A549 (cell line): ENCODE data around the gene RASA3. TPM values are rescaled to one million over a fixed set of nuclear protein-coding genes. Genes with fewer than 3 reads are reported as not detected.
A peak's percentile ranks its signal among the peaks of the same experiment; 100 is the strongest.

Source experiments
- ATAC-seq, 2 experiments: fragments of 200-7000 bp in 1 of 2; fragments of >200 bp in 1 of 2; cut with Nextera tagmentation in 1 of 2; cut with Tn5 transposase in 1 of 2; 3 replicates each; pipeline versions ENCODE4 v1.8.0 to v1.9.1; 2018 to 2020; ENCODE audit warnings: mild to moderate bottlenecking in 1 of 2, moderate library complexity in 1 of 2
- CTCF ChIA-PET: fragments of 300-600 bp; sonication (Branson Sonifier 250); formaldehyde crosslinking; extraction: SDS; loops from one replicate; lab custom pipeline; 2021; ENCODE audit warnings: antibody characterized with exemption, inconsistent platforms; lab: Yijun Ruan, JAX
- POLR2A ChIA-PET: fragments of 350-600 bp; formaldehyde crosslinking; extraction: SDS; loops from one replicate; lab custom pipeline; 2021; ENCODE audit warnings: antibody characterized with exemption, inconsistent platforms; lab: Yijun Ruan, JAX
- DNase-seq, 2 experiments: peaks; one replicate each; pipeline versions ENCODE4 v3.0.0 to v3.0.0-alpha.2; 2011 to 2016; ENCODE audit warnings: low read depth in 1 of 2, low spot score in 1 of 2
- FAIRE-seq: peaks from 2 replicates; lab custom pipeline; 2011; peaks lifted over from hg19 to GRCh38; lab: Jason Lieb, UNC
- H3K27ac ChIP-seq, 2 experiments: fragments of >200 bp; sonication (Bioruptor Twin); formaldehyde crosslinking; 3 replicates each; pipeline ENCODE4 v1.5.1; 2016 to 2017
- H3K4me1 ChIP-seq: fragments of >200 bp; sonication (Bioruptor Twin); formaldehyde crosslinking; 3 replicates; pipeline ENCODE4 v1.6.1; 2016
- H3K4me2 ChIP-seq: fragments of >200 bp; sonication (Bioruptor Twin); formaldehyde crosslinking; 3 replicates; pipeline ENCODE4 v1.6.1; 2016
- H3K4me3 ChIP-seq: fragments of >200 bp; sonication (Bioruptor Twin); formaldehyde crosslinking; 3 replicates; pipeline ENCODE4 v1.5.1; 2016
- H3K9me3 ChIP-seq: fragments of >200 bp; sonication (Bioruptor Twin); formaldehyde crosslinking; 3 replicates; pipeline ENCODE4 v1.6.1; 2016
- BHLHE40 ChIP-seq: IDR thresholded peaks from 2 replicates; pipeline ENCODE4 v1.6.1; 2012; ENCODE audit warnings: low read depth, low read length, inconsistent platforms
- CHD2 ChIP-seq: fragments of 150-350 bp; IDR thresholded peaks from 2 replicates; pipeline ENCODE4 v1.6.1; 2014; ENCODE audit warnings: low read length; ENCODE audit not compliant: partially characterized antibody
- ESRRA ChIP-seq: fragments of 150-350 bp; IDR thresholded peaks from 2 replicates; pipeline ENCODE4 v1.6.1; 2014; ENCODE audit warnings: mild to moderate bottlenecking, low read length, borderline replicate concordance
- FOSB ChIP-seq: fragments of 250-450 bp; sonication (Bioruptor Pico); IDR thresholded peaks from 2 replicates; pipeline ENCODE4 v1.5.0; 2020; ENCODE audit warnings: mild to moderate bottlenecking, moderate library complexity
- GATA3 ChIP-seq: IDR thresholded peaks from 2 replicates; pipeline ENCODE4 v1.6.1; 2012; ENCODE audit warnings: borderline replicate concordance
- HEYL ChIP-seq: fragments of 250-450 bp; sonication (Bioruptor Pico); IDR thresholded peaks from 2 replicates; pipeline ENCODE4 v1.8.0; 2021; ENCODE audit warnings: mild to moderate bottlenecking, moderate library complexity
- HOXB5 ChIP-seq: fragments of 250-450 bp; sonication (Bioruptor Pico); IDR thresholded peaks from 2 replicates; pipeline ENCODE4 v1.5.0; 2020; ENCODE audit warnings: mild to moderate bottlenecking, moderate library complexity
- JUNB ChIP-seq: fragments of >200 bp; sonication (Bioruptor Twin); formaldehyde crosslinking; IDR thresholded peaks from 2 replicates; pipeline ENCODE4 v1.6.1; 2016
- KDM1A ChIP-seq: fragments of 200-600 bp; sonication (generic); IDR thresholded peaks from 2 replicates; pipeline ENCODE4 v1.6.1; 2016; ENCODE audit warnings: low read depth, mild to moderate bottlenecking
- KDM5A ChIP-seq: fragments of 200-600 bp; sonication (generic); IDR thresholded peaks from 2 replicates; pipeline ENCODE4 v1.6.1; 2016; ENCODE audit warnings: antibody characterized with exemption, mild to moderate bottlenecking
- MAZ ChIP-seq: fragments of 150-350 bp; IDR thresholded peaks from 2 replicates; pipeline ENCODE4 v1.6.1; 2014; ENCODE audit warnings: antibody characterized with exemption, low read depth, low read length, borderline replicate concordance
- MYC ChIP-seq: IDR thresholded peaks from 2 replicates; pipeline ENCODE4 v1.6.1; 2012; ENCODE audit warnings: mild to moderate bottlenecking, inconsistent platforms, low read length, improper control_type of control experiment, borderline replicate concordance
- NFE2L2 ChIP-seq: fragments of 150-350 bp; conservative IDR thresholded peaks from 2 replicates; pipeline ENCODE4 v1.6.1; 2014; ENCODE audit warnings: low read length
- PHF8 ChIP-seq: fragments of 200-600 bp; sonication (generic); IDR thresholded peaks from 2 replicates; pipeline ENCODE4 v1.6.1; 2016; ENCODE audit warnings: low read depth, mild to moderate bottlenecking, antibody characterized with exemption, moderate library complexity, borderline replicate concordance
- RAD21 ChIP-seq, 2 experiments: fragments of >200 bp in 1 of 2; sonication (Bioruptor Twin) in 1 of 2; formaldehyde crosslinking in 1 of 2; IDR thresholded peaks in 1 of 2; conservative IDR thresholded peaks in 1 of 2; 2 replicates in 1 of 2; 3 replicates in 1 of 2; pipeline ENCODE4 v1.6.1; 2012 to 2018; ENCODE audit warnings: inconsistent platforms in 1 of 2
- RARB ChIP-seq: fragments of 250-450 bp; sonication (Bioruptor Pico); IDR thresholded peaks from 2 replicates; pipeline ENCODE4 v1.8.0; 2021; ENCODE audit warnings: mild to moderate bottlenecking, moderate library complexity
- SMC3 ChIP-seq: fragments of >200 bp; sonication (Bioruptor Twin); formaldehyde crosslinking; IDR thresholded peaks from 3 replicates; pipeline ENCODE4 v1.6.1; 2018; ENCODE audit warnings: inconsistent platforms
- TP53 ChIP-seq: fragments of 250-450 bp; sonication (Bioruptor Pico); IDR thresholded peaks from 2 replicates; pipeline ENCODE4 v1.5.0; 2021; ENCODE audit warnings: mild to moderate bottlenecking, moderate library complexity
- ZNF302 ChIP-seq: fragments of 250-450 bp; sonication (Bioruptor Pico); IDR thresholded peaks from 2 replicates; pipeline ENCODE4 v1.9.0; 2021; ENCODE audit warnings: inconsistent platforms, mild to moderate bottlenecking, moderate library complexity
- WGBS: methylation state at CpG from one replicate; pipeline ENCODE4 v1.1.6; 2017; ENCODE audit errors: missing lambda C conversion rate; 5-methylcytosine and 5-hydroxymethylcytosine counted together
- polyA plus RNA-seq, 4 experiments: library from polyadenylated mRNA; depleted of rRNA in 3 of 4; stranded (reverse); fragments of >200 nt; fragmentation: RNase III in 1 of 4; extraction: RNeasy Plus Mini Kit Qiagen cat#74134 plus additional on column Dnase treatment in 1 of 4; gene quantifications; 2 replicates in 3 of 4; 3 replicates in 1 of 4; pipeline ENCODE4 v1.2.3, GENCODE V29; 2011 to 2017
- TF ChIP-seq, protein P1 (sequence below): fragments of 250-450 bp; sonication (Bioruptor Pico); IDR thresholded peaks from 2 replicates; pipeline ENCODE4 v1.5.0; 2021; ENCODE audit warnings: mild to moderate bottlenecking, moderate library complexity, borderline replicate concordance
- TF ChIP-seq, protein P2 (sequence below): IDR thresholded peaks from 2 replicates; pipeline ENCODE4 v1.6.1; 2012; ENCODE audit warnings: low read depth, borderline replicate concordance
- TF ChIP-seq, protein P3 (sequence below): fragments of >200 bp; sonication (Bioruptor Twin); formaldehyde crosslinking; IDR thresholded peaks from 3 replicates; pipeline ENCODE4 v1.5.1; 2016

RASA3 gene
- polyA plus RNA-seq, 2 of the 4 experiments (the other 2 are of a cell fraction), result 4.3 to 7.6 TPM

DNA sequence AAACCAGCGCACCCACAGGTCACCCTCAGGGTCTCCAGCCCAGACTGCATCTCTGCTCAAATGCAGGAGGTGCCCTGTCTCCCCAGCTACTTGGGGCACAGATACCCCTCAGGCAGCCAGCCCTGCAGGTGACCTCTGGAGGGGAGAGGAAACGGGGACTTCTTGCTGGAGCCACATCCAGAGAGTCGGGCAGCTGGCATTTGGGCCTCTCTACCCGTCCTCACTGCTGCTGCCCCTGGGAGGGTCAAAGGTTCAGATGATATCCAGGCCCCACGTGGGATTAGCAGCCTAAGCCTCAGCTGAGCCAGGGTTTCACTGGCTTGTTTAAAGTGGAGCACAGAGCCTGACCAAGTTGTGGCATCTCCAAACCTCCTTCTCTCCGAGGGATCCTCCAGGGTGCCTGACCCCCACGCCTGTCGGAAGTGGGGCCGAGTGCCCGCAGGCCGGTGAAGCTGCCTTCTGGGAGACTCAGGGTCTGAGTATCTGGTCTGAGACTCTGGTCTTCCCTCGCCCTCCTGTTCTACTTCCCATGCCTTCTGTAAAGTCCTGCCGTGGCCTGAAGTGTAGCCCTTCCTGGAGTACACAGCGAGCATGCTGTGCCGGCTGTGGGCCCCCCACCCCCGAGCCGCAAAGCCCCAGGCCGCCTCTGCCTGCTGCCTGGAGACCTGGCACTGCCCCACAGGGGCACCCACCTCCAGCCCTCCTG, 2.1 kb downstream of the RASA3 start:
- H3K4me2 ChIP-seq, result peak overlapping the region; percentile 90; the same call in 2 of the 3 replicates
- TF ChIP-seq ESRRA, result no peak
- no peak for TF ChIP-seq HOXB5 (CRISPR knock-in tag)
- no peak for TF ChIP-seq KDM5A
- TF ChIP-seq BHLHE40, result no peak
- no peak for TF ChIP-seq MAZ
- TF ChIP-seq PHF8, result no peak
- no peak for TF ChIP-seq CHD2
- no peak for TF ChIP-seq RARB (CRISPR knock-in tag)
- 0 out of 3 replicates have a peak, but pooled peaks cover 6% of the 10 kb centered on the region for H3K4me1 ChIP-seq
- ATAC-seq (no peak), DNase-seq (no peak), FAIRE-seq (no peak)
- ChIA-PET POLR2A (interaction anchor here (1.1 kb wide), 1 partner anchor 65 kb away, joined by 5 read pairs; no protein-coding TSS in a partner anchor), CTCF (interaction anchor here (1.1 kb wide), 1 partner anchor 14 kb away, joined by 4 read pairs; no protein-coding TSS in a partner anchor)
- H3K27ac ChIP-seq, result peak overlapping the region in 1 of 2 experiments; percentile 88; a peak in 3 of 6 replicates
- H3K4me3 ChIP-seq, result no peak overlapping the region
- 80% methylated on average over 15 of the region's 18 CpGs for WGBS
- H3K9me3 ChIP-seq, result no peaks in the 10 kb centered on the region

DNA sequence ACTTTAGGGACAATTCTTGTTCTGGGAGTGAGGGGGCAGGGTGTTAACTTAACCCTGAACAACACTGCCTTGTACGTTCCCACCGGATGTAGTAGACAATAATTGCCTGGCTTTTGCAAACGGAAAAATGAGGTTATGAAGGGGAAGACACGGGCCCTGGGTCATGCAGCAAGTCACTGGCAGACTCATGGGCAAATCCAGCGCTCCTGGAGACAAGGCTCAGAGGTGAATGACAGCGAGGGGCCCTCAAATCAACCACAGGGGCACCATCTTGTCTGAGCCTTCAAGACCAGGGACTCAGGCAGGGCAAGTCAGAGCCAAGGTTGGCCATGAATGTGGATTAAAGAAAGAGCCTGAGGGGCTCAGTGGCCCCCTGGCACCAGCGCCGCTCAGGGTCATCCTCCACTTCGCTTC, 2.8 kb downstream of the RASA3 start:
- FAIRE-seq (no peak), ATAC-seq (no peak), DNase-seq (no peak)
- H3K27ac ChIP-seq, result no peak overlapping the region
- H3K4me1 ChIP-seq, result 0 out of 3 replicates have a peak, but pooled peaks cover 6% of the 10 kb centered on the region
- WGBS, result 94% methylated on average over 8 of the region's 9 CpGs
- no peak overlapping the region for H3K4me3 ChIP-seq
- no peaks in the 10 kb centered on the region for H3K9me3 ChIP-seq
- ChIA-PET POLR2A (no interaction called here), CTCF (interaction anchor here (1.8 kb wide), 1 partner anchor 64 kb away, joined by 5 read pairs; no protein-coding TSS in a partner anchor)
- TF ChIP-seq KDM1A (no peak), RAD21 (conservative IDR thresholded peaks at IDR 0.05 in 1 of 2, IDR thresholded peaks at IDR 0.05 in 1 of 2) (no peak), PHF8 (no peak), MYC (no peak), HEYL (CRISPR knock-in tag) (no peak), GATA3 (no peak), NFE2L2 (no peak), TP53 (CRISPR knock-in tag) (no peak), JUNB (no peak), ZNF302 (CRISPR knock-in tag) (no peak), HOXB5 (CRISPR knock-in tag) (no peak), FOSB (CRISPR knock-in tag) (no peak), SMC3 (no peak)
- TF ChIP-seq, protein P1, sequence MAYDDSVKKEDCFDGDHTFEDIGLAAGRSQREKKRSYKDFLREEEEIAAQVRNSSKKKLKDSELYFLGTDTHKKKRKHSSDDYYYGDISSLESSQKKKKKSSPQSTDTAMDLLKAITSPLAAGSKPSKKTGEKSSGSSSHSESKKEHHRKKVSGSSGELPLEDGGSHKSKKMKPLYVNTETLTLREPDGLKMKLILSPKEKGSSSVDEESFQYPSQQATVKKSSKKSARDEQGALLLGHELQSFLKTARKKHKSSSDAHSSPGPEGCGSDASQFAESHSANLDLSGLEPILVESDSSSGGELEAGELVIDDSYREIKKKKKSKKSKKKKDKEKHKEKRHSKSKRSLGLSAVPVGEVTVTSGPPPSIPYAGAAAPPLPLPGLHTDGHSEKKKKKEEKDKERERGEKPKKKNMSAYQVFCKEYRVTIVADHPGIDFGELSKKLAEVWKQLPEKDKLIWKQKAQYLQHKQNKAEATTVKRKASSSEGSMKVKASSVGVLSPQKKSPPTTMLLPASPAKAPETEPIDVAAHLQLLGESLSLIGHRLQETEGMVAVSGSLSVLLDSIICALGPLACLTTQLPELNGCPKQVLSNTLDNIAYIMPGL (CRISPR knock-in tag), result no peak
- TF ChIP-seq, protein P2, sequence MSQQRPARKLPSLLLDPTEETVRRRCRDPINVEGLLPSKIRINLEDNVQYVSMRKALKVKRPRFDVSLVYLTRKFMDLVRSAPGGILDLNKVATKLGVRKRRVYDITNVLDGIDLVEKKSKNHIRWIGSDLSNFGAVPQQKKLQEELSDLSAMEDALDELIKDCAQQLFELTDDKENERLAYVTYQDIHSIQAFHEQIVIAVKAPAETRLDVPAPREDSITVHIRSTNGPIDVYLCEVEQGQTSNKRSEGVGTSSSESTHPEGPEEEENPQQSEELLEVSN, result no peak
- TF ChIP-seq, protein P3, sequence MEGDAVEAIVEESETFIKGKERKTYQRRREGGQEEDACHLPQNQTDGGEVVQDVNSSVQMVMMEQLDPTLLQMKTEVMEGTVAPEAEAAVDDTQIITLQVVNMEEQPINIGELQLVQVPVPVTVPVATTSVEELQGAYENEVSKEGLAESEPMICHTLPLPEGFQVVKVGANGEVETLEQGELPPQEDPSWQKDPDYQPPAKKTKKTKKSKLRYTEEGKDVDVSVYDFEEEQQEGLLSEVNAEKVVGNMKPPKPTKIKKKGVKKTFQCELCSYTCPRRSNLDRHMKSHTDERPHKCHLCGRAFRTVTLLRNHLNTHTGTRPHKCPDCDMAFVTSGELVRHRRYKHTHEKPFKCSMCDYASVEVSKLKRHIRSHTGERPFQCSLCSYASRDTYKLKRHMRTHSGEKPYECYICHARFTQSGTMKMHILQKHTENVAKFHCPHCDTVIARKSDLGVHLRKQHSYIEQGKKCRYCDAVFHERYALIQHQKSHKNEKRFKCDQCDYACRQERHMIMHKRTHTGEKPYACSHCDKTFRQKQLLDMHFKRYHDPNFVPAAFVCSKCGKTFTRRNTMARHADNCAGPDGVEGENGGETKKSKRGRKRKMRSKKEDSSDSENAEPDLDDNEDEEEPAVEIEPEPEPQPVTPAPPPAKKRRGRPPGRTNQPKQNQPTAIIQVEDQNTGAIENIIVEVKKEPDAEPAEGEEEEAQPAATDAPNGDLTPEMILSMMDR, result no peak
- H3K4me2 ChIP-seq, result no peak overlapping the region
